ENCODE data around the gene PCBP3. TPM values are rescaled to one million over a fixed set of nuclear protein-coding genes. Genes with fewer than 3 reads are reported as not detected.

Gene PCBP3
- polyA plus RNA-seq, 1 donor from 2014 or later = 1.7 TPM

DNA sequence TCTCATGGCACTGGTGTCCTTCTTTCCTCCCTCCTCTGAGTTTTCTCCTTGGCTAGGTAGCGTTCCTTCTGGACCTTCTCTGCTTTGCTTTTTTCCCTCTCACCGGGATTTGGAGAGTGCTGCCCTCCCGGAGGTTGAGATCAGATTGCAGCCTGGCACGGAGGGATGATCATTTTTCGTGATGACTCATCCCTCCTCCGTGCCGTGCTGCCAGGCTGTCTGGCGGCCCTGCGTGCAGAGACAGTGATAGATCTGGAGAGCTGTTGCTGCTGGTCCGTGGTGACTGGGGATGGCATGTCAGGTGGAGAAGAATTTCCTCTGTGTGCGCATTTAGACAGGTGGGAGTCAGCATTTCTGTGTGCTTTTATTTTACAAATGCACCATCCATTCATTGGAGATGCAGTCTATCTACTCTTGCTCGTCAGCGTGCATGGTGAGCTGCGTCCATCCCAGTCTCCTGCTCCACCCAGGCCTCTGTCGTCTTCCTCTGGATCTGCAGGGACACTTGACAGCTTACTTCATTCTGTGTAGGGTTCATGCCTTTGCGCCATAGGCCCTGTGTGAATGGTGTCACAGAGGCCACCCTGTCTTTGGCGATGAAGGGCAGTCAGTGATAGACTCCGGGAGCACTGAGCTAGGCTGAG lies 104.4 kb downstream of the PCBP3 start:
- Histone ChIP-seq H3K4me3 (ENCODE audit: low read length) (no peak overlapping the region), H4K20me1 (ENCODE audit: insufficient read depth) (no peaks in the 10 kb centered on the region), H2AFZ (ENCODE audit: low read depth, low read length) (no peak overlapping the region), H3K36me3 (ENCODE audit: insufficient read depth, low read length) (no peaks in the 10 kb centered on the region), H3F3A (ENCODE audit: insufficient read depth, low read length, poor library complexity, severe bottlenecking) (no peaks in the 10 kb centered on the region), H3K27me3 (ENCODE audit: insufficient read depth, low read depth, low read length) (no peaks in the 10 kb centered on the region), H3K9me3 (ENCODE audit: low read length) (no peaks in the 10 kb centered on the region), H3K9me2 (ENCODE audit: insufficient read depth, low read length) (no peaks in the 10 kb centered on the region), H3K27ac (ENCODE audit: low read length) (no peak overlapping the region), H3K4me2 (ENCODE audit: low read length) (no peak overlapping the region), H3K79me2 (replicated peaks; ENCODE audit: insufficient read depth, low read length) (no peaks in the 10 kb centered on the region), H3K9ac (ENCODE audit: low read length) (no peak overlapping the region)
- TF ChIP-seq TAF1 (IDR thresholded peaks at IDR 0.05; ENCODE audit: low read depth) (no peak), EP300 (conservative IDR thresholded peaks at IDR 0.05; ENCODE audit: poor library complexity, severe bottlenecking) (no peak)

DNA sequence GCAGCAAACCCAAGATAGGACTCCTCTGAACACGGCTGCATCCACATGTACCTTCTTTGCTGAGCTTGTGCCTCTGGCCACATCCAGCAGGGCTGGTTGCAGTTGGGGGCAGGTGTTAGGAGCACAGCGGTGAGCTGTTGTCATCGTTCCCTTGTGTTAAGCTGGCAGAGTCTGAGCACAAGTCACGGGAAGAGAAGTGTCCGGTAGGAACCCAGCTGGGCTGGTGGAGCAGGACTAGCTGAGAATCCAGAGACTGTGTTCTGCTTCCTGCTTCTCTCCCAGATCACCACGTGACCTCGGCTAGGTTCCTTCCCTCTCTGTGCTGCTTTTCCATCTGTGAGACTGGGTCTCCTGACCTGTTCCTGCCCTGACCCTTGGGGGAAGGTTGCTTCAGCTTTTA lies 105.1 kb downstream of the PCBP3 start:
- Histone ChIP-seq H3F3A (ENCODE audit: insufficient read depth, low read length, poor library complexity, severe bottlenecking) (no peaks in the 10 kb centered on the region), H3K9me2 (ENCODE audit: insufficient read depth, low read length) (no peaks in the 10 kb centered on the region), H3K79me2 (replicated peaks; ENCODE audit: insufficient read depth, low read length) (no peaks in the 10 kb centered on the region), H3K27me3 (ENCODE audit: insufficient read depth, low read depth, low read length) (no peaks in the 10 kb centered on the region), H2AFZ (ENCODE audit: low read depth, low read length) (no peak overlapping the region), H3K4me3 (ENCODE audit: low read length) (no peak overlapping the region), H3K27ac (ENCODE audit: low read length) (no peak overlapping the region), H3K9ac (ENCODE audit: low read length) (no peak overlapping the region), H3K36me3 (ENCODE audit: insufficient read depth, low read length) (no peaks in the 10 kb centered on the region), H4K20me1 (ENCODE audit: insufficient read depth) (no peaks in the 10 kb centered on the region), H3K4me2 (ENCODE audit: low read length) (no peak overlapping the region), H3K9me3 (ENCODE audit: low read length) (no peaks in the 10 kb centered on the region)
- TF ChIP-seq MXI1 (conservative IDR thresholded peaks at IDR 0.05; ENCODE audit: poor library complexity, severe bottlenecking) (no peak), SMC3 (conservative IDR thresholded peaks at IDR 0.05; ENCODE audit: poor library complexity) (no peak), RAD21 (conservative IDR thresholded peaks at IDR 0.05) (no peak), POLR2AphosphoS5 (IDR thresholded peaks at IDR 0.05) (no peak)
- TF ChIP-seq, protein P1, sequence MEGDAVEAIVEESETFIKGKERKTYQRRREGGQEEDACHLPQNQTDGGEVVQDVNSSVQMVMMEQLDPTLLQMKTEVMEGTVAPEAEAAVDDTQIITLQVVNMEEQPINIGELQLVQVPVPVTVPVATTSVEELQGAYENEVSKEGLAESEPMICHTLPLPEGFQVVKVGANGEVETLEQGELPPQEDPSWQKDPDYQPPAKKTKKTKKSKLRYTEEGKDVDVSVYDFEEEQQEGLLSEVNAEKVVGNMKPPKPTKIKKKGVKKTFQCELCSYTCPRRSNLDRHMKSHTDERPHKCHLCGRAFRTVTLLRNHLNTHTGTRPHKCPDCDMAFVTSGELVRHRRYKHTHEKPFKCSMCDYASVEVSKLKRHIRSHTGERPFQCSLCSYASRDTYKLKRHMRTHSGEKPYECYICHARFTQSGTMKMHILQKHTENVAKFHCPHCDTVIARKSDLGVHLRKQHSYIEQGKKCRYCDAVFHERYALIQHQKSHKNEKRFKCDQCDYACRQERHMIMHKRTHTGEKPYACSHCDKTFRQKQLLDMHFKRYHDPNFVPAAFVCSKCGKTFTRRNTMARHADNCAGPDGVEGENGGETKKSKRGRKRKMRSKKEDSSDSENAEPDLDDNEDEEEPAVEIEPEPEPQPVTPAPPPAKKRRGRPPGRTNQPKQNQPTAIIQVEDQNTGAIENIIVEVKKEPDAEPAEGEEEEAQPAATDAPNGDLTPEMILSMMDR (IDR thresholded peaks at IDR 0.05; ENCODE audit: poor library complexity, severe bottlenecking) = no peak

DNA sequence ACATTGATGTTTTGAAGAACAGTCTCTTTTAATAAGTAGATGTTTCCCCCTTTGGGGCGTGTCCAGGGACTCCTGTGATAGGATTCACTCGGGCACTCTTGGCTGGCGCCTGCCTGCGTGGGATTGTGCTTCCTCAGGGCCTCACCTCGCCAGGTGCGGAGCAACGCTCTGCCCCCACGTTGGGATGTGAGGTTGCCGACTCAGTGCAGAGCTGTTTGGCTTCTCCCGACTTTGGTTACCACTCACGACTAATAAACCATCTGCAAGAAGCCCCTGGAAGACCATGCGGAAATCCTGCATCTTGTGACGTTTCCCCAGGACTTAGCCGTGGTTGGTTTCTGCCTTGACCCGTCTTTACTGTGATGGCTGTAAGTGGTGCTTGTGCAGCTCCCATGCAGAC lies 106.4 kb downstream of the PCBP3 start:
- Histone ChIP-seq H2AFZ (ENCODE audit: low read depth, low read length) (no peak overlapping the region), H3K36me3 (ENCODE audit: insufficient read depth, low read length) (no peaks in the 10 kb centered on the region), H3F3A (ENCODE audit: insufficient read depth, low read length, poor library complexity, severe bottlenecking) (no peaks in the 10 kb centered on the region), H3K4me2 (ENCODE audit: low read length) (no peak overlapping the region), H4K20me1 (ENCODE audit: insufficient read depth) (no peaks in the 10 kb centered on the region), H3K4me3 (ENCODE audit: low read length) (no peak overlapping the region), H3K9ac (ENCODE audit: low read length) (no peak overlapping the region), H3K27me3 (ENCODE audit: insufficient read depth, low read depth, low read length) (no peaks in the 10 kb centered on the region), H3K9me3 (ENCODE audit: low read length) (no peaks in the 10 kb centered on the region), H3K79me2 (replicated peaks; ENCODE audit: insufficient read depth, low read length) (no peaks in the 10 kb centered on the region), H3K9me2 (ENCODE audit: insufficient read depth, low read length) (no peaks in the 10 kb centered on the region), H3K27ac (ENCODE audit: low read length) (no peak overlapping the region)
- TF ChIP-seq TAF1 (IDR thresholded peaks at IDR 0.05; ENCODE audit: low read depth) (no peak), RAD21 (conservative IDR thresholded peaks at IDR 0.05) (no peak), EP300 (conservative IDR thresholded peaks at IDR 0.05; ENCODE audit: poor library complexity, severe bottlenecking) (no peak), MXI1 (conservative IDR thresholded peaks at IDR 0.05; ENCODE audit: poor library complexity, severe bottlenecking) (no peak), EZH2 (IDR thresholded peaks at IDR 0.05; ENCODE audit: borderline replicate concordance, insufficient read depth, low read length, poor library complexity, severe bottlenecking) (no peak), SMC3 (conservative IDR thresholded peaks at IDR 0.05; ENCODE audit: poor library complexity) (no peak), POLR2AphosphoS5 (IDR thresholded peaks at IDR 0.05) (no peak)
- TF ChIP-seq, protein P2, sequence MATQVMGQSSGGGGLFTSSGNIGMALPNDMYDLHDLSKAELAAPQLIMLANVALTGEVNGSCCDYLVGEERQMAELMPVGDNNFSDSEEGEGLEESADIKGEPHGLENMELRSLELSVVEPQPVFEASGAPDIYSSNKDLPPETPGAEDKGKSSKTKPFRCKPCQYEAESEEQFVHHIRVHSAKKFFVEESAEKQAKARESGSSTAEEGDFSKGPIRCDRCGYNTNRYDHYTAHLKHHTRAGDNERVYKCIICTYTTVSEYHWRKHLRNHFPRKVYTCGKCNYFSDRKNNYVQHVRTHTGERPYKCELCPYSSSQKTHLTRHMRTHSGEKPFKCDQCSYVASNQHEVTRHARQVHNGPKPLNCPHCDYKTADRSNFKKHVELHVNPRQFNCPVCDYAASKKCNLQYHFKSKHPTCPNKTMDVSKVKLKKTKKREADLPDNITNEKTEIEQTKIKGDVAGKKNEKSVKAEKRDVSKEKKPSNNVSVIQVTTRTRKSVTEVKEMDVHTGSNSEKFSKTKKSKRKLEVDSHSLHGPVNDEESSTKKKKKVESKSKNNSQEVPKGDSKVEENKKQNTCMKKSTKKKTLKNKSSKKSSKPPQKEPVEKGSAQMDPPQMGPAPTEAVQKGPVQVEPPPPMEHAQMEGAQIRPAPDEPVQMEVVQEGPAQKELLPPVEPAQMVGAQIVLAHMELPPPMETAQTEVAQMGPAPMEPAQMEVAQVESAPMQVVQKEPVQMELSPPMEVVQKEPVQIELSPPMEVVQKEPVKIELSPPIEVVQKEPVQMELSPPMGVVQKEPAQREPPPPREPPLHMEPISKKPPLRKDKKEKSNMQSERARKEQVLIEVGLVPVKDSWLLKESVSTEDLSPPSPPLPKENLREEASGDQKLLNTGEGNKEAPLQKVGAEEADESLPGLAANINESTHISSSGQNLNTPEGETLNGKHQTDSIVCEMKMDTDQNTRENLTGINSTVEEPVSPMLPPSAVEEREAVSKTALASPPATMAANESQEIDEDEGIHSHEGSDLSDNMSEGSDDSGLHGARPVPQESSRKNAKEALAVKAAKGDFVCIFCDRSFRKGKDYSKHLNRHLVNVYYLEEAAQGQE (IDR thresholded peaks at IDR 0.05; ENCODE audit: borderline replicate concordance) = no peak
- TF ChIP-seq, protein P1 (IDR thresholded peaks at IDR 0.05; ENCODE audit: poor library complexity, severe bottlenecking) = no peak

All from neural cell (in vitro differentiated cells).